GM19351 (cell line): ENCODE measurements around the gene PLCB4.
"Not testable (repeated sequence)": the region's sequence is repeated elsewhere in the genome, so short reads cannot be mapped to it uniquely, and the experiment has no call there.

Experiments
- ATAC-seq: cut with Tn5 transposase; IDR thresholded peaks from one replicate; pipeline ENCODE4 v1.9.1; 2021; ENCODE audit warnings: mild to moderate bottlenecking, moderate library complexity; ENCODE audit not compliant: unreplicated experiment

PLCB4 gene

DNA sequence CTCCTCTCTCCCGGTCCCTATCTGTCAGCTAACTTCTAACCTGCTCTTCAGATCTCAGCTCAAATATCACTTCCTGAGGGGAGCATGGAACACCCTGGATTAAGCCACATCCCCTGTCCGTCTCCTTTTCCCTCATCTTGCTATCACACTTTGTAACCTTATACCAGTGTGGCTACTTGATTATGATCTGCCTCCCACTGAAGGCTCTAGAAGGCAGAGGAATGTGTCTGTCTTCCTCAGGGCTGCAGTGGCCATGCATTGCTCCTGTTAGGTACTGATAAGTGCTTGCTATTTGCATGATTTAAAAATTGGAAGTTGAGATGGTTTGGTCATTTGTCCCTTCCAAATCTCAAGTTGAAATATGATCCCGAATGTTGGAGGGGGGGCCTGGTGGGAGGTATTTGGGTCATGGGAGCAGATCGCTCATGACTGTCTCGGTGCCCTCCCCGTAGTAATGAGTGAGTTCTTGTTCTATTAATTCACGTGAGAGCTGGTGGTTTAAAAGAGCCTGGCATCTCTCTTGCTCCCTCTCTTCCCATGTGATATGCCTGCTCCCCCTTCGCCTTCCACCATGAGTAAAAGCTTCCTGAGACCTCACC is 71.4 kb downstream of the PLCB4 start:
- no peak for ATAC-seq

DNA sequence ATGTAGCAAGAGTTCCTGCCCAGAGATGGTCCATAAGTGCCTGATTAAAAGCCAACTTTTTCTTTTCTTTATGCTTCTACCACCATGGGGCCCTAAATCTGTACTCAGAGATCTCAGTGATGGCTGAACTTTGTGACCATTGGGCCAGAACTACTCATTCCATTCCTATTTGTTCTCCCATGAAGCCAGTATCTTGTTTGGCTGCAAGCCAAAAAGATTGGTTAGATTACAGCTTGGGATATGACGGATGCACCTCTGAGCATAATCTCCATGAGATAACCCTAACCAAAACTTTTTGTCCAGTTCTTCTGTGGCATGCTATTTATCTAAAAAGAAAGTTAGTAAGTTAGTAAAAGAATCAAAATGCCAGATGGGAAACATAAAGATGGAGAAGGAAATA is 72.2 kb downstream of the PLCB4 start:
- no peak for ATAC-seq

GRCh38 chr20:9141921-9142320 is 73.0 kb downstream of the PLCB4 start:
- ATAC-seq, result no peak

DNA sequence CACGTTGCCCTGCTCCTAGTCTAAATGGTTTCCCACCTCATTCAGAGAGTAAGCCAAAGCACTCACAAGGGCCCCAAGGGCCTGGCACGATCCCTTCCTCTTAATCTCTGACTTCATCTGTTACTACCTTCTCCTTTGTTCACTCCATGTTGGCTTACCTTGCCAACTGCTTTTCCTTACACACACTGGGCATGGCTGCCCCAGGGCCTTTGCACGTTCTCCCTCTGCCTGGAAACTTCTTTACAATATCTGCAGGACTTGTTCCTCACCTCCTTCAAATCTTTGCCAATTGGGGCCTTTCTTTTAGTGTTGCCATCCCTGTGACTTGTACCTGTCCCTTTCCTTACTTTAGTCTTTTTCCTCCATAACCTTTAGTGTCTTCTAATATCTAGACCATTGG is 73.9 kb downstream of the PLCB4 start:
- ATAC-seq, result no peak

GRCh38 chr20:9143926-9144325 is 75.0 kb downstream of the PLCB4 start:
- no peak for ATAC-seq

DNA sequence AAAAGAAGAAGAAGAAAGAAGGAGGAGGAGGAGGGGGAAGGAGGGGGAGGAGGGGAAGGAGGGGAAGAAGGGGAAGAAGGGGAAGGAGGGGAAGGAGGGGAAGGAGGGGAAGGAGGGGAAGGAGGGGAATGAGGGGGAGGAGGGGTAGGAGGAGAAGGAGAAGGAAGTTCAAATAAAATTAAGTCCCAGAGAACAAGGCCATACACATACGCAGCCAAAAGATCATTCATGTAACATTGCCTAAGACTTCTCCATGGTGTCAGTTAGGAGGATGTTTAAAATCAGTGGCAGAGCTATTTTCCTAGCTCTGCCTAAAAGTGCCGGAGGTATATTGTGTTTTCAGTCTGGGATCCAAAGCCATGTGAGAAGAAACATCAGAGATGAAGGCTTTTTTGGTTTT is 75.8 kb downstream of the PLCB4 start:
- no peak for ATAC-seq

- no peak for ATAC-seq
These were observed 76.3 kb downstream of the PLCB4 start for GRCh38 chr20:9145142-9145541.

GRCh38 chr20:9146649-9147048 is 77.8 kb downstream of the PLCB4 start:
- no peak for ATAC-seq

GRCh38 chr20:9147547-9148024 is 78.7 kb downstream of the PLCB4 start:
- ATAC-seq, result no peak

DNA sequence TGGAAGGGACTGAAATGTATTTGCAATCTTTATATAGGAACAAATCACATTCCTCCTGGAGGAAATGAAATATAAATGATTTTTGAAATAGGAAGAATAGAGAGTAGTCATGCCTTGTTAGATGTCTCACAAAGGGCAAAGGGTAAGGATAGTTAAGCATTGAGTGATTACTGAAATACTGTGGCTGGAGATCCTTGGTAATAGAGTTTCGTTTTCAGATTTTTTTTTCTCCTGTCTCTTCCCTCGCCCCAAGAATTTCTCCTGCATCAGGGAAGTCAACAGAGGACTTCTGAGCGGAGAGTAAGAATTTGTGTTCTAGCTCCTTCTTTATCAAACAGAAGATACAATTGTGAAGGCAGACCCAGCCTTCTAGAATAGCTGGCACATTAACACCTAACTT is 79.4 kb downstream of the PLCB4 start:
- ATAC-seq, result no peak

GRCh38 chr20:9149087-9149486 is 80.2 kb downstream of the PLCB4 start:
- ATAC-seq, result no peak

- ATAC-seq, result no peak
These were observed 80.9 kb downstream of the PLCB4 start for GRCh38 chr20:9149796-9150195.

GRCh38 chr20:9150679-9151078 is 81.8 kb downstream of the PLCB4 start:
- ATAC-seq, result no peak

DNA sequence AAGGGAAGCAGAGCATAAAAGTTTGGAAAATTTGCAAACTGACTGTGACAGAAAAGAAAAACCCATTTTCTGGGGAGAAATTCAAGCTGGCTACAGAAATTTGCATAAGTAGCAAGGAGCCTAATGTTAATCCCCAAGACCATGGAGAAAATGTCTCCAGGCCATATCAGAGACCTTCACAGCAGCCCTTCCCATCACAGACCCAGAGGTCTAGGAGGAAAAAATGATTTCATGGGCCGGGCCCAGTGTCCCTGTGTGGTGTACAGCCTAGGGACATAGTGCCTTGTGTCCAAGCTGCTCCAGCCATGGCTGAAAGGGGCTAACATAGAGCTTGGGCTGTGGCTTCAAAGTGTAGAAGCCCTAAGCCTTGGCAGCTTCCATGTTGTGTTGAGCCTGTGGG is 83.3 kb downstream of the PLCB4 start:
- ATAC-seq, result not testable (repeated sequence)

GRCh38 chr20:9154464-9155024 is 85.7 kb downstream of the PLCB4 start:
- no peak for ATAC-seq

GRCh38 chr20:9156529-9157280 is 87.8 kb downstream of the PLCB4 start:
- ATAC-seq, result no peak

GRCh38 chr20:9160331-9160730 is 91.4 kb downstream of the PLCB4 start:
- ATAC-seq, result no peak

- no peak for ATAC-seq
These were observed 91.9 kb downstream of the PLCB4 start for GRCh38 chr20:9160757-9161156.

- no peak for ATAC-seq
These were observed 92.4 kb downstream of the PLCB4 start for GRCh38 chr20:9161311-9161710.

- no peak for ATAC-seq
These were observed 94.4 kb downstream of the PLCB4 start for GRCh38 chr20:9163251-9163650.

DNA sequence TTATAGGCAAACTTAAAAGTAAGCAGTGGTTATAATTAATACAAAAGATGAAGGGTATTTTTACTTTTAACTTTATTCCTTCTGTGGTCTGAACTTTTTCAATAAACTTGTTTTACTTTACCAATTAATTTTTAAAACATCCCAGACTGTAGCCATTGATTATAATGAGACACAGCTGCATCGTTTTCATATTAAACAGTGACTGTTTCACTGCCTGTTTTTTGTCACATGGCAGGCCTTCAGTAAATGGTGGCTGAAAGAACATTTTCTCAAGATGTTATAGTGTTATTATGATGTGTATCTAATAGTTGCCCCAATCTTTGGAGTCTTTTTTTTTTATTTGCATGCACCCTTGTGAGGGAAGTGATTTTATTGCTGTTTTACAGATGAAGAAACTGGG is 95.1 kb downstream of the PLCB4 start:
- ATAC-seq, result no peak

GRCh38 chr20:9165261-9165660 is 96.4 kb downstream of the PLCB4 start:
- ATAC-seq, result no peak
